ENCODE results near the gene DYRK1A. TPM values are rescaled to one million over a fixed set of nuclear protein-coding genes. Genes with fewer than 3 reads are reported as not detected.

The DYRK1A gene
- total RNA-seq, 1 experiment from 2014 or later = 35.5 TPM

- intact Hi-C loops (cut with micrococcal nuclease; ENCODE audit: unreplicated experiment) = no loop called here
- BruUV-seq (replicated peaks) = no TSS peak
- no peaks in the 10 kb centered on the region for H3K9me2 ChIP-seq (ENCODE audit: insufficient read depth)
- peaks cover 96% of the 10 kb centered on the region for H3K79me2 ChIP-seq (ENCODE audit: low read depth)
- DNase-seq = no peak
- no peaks in the 10 kb centered on the region for H3K27me3 ChIP-seq (ENCODE audit: insufficient read depth, low read depth)
- H3K4me2 ChIP-seq = no peak overlapping the region
- H3K4me1 ChIP-seq (replicated peaks; ENCODE audit: insufficient read depth) = no peaks in the 10 kb centered on the region
- ChIA-PET CTCF (no interaction called here), POLR2A (ENCODE audit: unreplicated experiment) (no interaction called here)
- H3K4me3 ChIP-seq = no peak overlapping the region
- H2AFZ ChIP-seq = no peak overlapping the region
- H4K20me1 ChIP-seq (ENCODE audit: insufficient read depth) = peaks cover 14% of the 10 kb centered on the region
- no peaks in the 10 kb centered on the region; the same call in 1 of the 2 replicates for H3F3A ChIP-seq (ENCODE audit: insufficient read depth, low read depth)
- no peak overlapping the region for H3K27ac ChIP-seq
- H3K36me3 ChIP-seq (ENCODE audit: low read depth) = no peaks in the 10 kb centered on the region
- TF ChIP-seq CTCF (conservative IDR thresholded peaks at IDR 0.05) (no peak), EZH2 (IDR thresholded peaks at IDR 0.05; ENCODE audit: low read depth) (no peak)
- H3K9me3 ChIP-seq (ENCODE audit: insufficient read depth, low read depth) = peaks cover 6% of the 10 kb centered on the region; the same call in 1 of the 2 replicates
Measured at GRCh38 chr21:37396855-37397254, 30.3 kb downstream of the DYRK1A start.

- CTCF ChIA-PET = no interaction called here
- Histone ChIP-seq H3F3A (ENCODE audit: insufficient read depth, low read depth) (no peaks in the 10 kb centered on the region; the same call in 1 of the 2 replicates), H3K9me2 (ENCODE audit: insufficient read depth) (no peaks in the 10 kb centered on the region), H3K79me2 (ENCODE audit: low read depth) (peaks cover 96% of the 10 kb centered on the region), H2AFZ (no peak overlapping the region), H3K27me3 (ENCODE audit: insufficient read depth, low read depth) (no peaks in the 10 kb centered on the region), H4K20me1 (ENCODE audit: insufficient read depth) (peaks cover 6% of the 10 kb centered on the region; the same call in 1 of the 2 replicates), H3K4me1 (replicated peaks; ENCODE audit: insufficient read depth) (no peaks in the 10 kb centered on the region), H3K36me3 (ENCODE audit: low read depth) (0 out of 2 replicates have a peak, but pooled peaks cover 4% of the 10 kb centered on the region), H3K4me2 (no peak overlapping the region), H3K4me3 (no peak overlapping the region), H3K9me3 (ENCODE audit: insufficient read depth, low read depth) (peaks cover 6% of the 10 kb centered on the region; the same call in 1 of the 2 replicates), H3K27ac (no peak overlapping the region)
- TF ChIP-seq EZH2 (IDR thresholded peaks at IDR 0.05; ENCODE audit: low read depth) (no peak), CTCF (conservative IDR thresholded peaks at IDR 0.05) (no peak)
- BruUV-seq (replicated peaks) = no TSS peak
- intact Hi-C loops (cut with micrococcal nuclease; ENCODE audit: unreplicated experiment) = no loop called here
- POLR2A ChIA-PET (ENCODE audit: unreplicated experiment) = no interaction called here
- DNase-seq = no peak
Measured at GRCh38 chr21:37398697-37399096, 32.1 kb downstream of the DYRK1A start.

- no peaks in the 10 kb centered on the region for H3K4me1 ChIP-seq (replicated peaks; ENCODE audit: insufficient read depth)
- CTCF ChIA-PET = no interaction called here
- 0 out of 2 replicates have a peak, but pooled peaks cover 4% of the 10 kb centered on the region for H3K36me3 ChIP-seq (ENCODE audit: low read depth)
- no peaks in the 10 kb centered on the region; the same call in 1 of the 2 replicates for H3F3A ChIP-seq (ENCODE audit: insufficient read depth, low read depth)
- peaks cover 96% of the 10 kb centered on the region for H3K79me2 ChIP-seq (ENCODE audit: low read depth)
- DNase-seq = no peak
- no peaks in the 10 kb centered on the region for H3K27me3 ChIP-seq (ENCODE audit: insufficient read depth, low read depth)
- H3K9me2 ChIP-seq (ENCODE audit: insufficient read depth) = no peaks in the 10 kb centered on the region
- H3K27ac ChIP-seq = no peak overlapping the region
- peaks cover 3% of the 10 kb centered on the region; the same call in 1 of the 2 replicates for H4K20me1 ChIP-seq (ENCODE audit: insufficient read depth)
- TF ChIP-seq CTCF (conservative IDR thresholded peaks at IDR 0.05) = no peak
- TF ChIP-seq EZH2 (IDR thresholded peaks at IDR 0.05; ENCODE audit: low read depth) = no peak
- no peak overlapping the region for H2AFZ ChIP-seq
- intact Hi-C loops (cut with micrococcal nuclease; ENCODE audit: unreplicated experiment) = no loop called here
- H3K4me2 ChIP-seq = no peak overlapping the region
- POLR2A ChIA-PET (ENCODE audit: unreplicated experiment) = no interaction called here
- no TSS peak for BruUV-seq (replicated peaks)
- peaks cover 6% of the 10 kb centered on the region; the same call in 1 of the 2 replicates for H3K9me3 ChIP-seq (ENCODE audit: insufficient read depth, low read depth)
- H3K4me3 ChIP-seq = no peak overlapping the region
Measured at GRCh38 chr21:37402251-37402867, 35.8 kb downstream of the DYRK1A start.
